Left cardiac atrium (tissue), 4 donors: ENCODE measurements around the gene KCTD1. TPM values are rescaled to one million over a fixed set of nuclear protein-coding genes. Genes with fewer than 3 reads are reported as not detected.

Experiments
- ATAC-seq, 2 donors: fragments of 200-7000 bp; cut with Tn5 transposase; one replicate each; pipeline ENCODE4 v1.9.1; 2020; ENCODE audit warnings: mild to moderate bottlenecking in 2 of 2, moderate library complexity in 2 of 2
- DNase-seq: peaks from one replicate; pipeline ENCODE4 v3.0.0-alpha.2; 2020
- intact Hi-C, 2 donors: fragments of 100-400 bp; cut with DNase I; formaldehyde crosslinking; loops; one replicate each; pipeline versions ENCODE4 v1.14.1 to v1.15.1; 2022 to 2023
- total RNA-seq, 2 donors: library from RNA; stranded (reverse); fragmentation: NEBNext Ultra II Directional; extraction: Animal tissue kit (Norgen Biotek cat#: 25700); gene quantifications; one replicate each; pipeline ENCODE4 v1.2.1, GENCODE V29; 2021
- donor health status: DM: no; HTN: yes; CAD: no.
- donor health status: DM: no; HTN: yes; CAD: no; lungs with severe emphysema.
- donor health status: DM: yes; HTN: yes; CAD: no.
- donor health status: Dilated cardiomyopathy.

Gene KCTD1
- total RNA-seq, 2 donors from 2014 or later, result 35.6 to 42.2 TPM

DNA sequence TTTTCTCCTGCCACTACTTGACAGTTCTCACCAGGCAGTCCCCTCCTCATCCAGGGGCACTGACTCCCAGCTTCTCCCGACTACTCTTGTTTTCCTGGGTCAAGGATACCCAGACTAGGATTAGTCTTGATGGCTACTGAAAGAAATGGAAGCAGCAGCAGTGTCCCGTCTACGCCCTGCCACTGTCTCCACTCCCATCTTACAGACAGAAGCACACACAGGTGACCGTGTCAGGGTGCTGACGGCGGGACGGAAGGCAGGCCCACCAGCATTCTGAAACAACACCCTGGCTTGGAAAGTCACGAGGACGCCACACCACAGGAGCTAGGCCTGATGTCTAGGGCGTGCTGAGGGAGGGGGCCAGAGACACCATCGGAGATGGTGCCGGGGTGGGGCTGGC lies 82.9 kb downstream of the KCTD1 start:
- ATAC-seq (no peak), DNase-seq (no peak)
- intact Hi-C loops, result no loop called here

DNA sequence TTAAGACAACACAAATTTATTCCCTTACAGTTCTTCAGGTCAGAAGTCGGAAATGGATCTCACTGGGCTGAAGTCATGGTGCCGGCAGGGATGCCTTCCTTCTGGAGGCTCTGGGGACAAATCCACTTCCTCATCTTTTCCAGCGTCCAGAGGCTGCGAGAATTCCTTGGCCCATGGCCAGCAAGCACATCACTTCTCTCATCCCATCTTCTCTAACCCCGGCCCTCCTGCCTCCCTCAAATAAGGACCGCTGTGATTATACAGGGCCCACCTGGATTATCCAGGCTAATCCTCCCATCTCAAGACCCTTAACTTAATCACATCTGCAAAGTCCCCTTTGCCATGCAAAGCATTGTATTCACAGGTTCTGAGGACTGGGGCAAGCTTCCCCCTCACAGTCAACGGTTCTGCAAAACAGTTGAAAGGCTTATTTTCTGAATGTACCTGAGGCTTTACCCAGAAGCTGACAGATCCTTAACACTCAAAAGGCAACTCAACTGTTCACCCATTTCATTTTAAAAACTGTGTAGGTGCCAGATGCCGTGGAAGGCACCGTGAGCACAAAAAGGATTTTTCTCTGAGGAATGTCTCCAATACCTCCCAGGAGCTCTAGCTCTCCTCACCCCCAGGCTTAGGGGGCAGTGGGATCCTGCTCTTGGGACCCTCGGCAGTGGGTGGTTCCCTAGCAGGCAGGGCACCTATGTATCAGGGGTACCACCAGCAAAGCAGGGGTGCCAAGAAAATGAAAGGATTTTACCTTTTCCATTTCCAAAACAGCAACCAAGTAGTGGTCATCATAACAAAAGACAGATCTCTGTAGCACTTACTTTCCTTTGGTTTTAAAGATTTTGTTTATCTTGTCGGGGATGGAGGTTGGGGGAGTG lies 84.0 kb downstream of the KCTD1 start:
- DNase-seq, result no peak
- intact Hi-C loops, result no loop called here
- ATAC-seq, result no peak

DNA sequence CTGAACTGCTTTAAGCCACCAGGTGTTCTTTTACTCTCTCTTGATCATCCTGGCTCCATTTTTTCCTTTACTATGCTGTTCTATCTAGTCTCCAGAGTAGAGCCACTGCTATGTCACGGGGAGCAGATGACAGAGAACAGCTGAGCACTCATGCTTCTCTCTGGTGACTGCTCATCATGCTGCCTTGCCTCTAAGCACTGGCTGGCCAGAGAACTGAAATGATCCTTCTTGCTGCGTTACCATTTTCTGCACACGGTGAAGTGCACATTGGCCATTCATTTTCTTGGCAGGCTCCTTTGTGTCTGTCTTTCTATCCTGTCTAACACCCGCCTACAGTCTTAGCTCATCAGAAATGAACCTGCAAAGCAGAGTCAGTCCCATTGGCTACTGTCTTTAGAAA lies 86.0 kb downstream of the KCTD1 start:
- no peak for DNase-seq

DNA sequence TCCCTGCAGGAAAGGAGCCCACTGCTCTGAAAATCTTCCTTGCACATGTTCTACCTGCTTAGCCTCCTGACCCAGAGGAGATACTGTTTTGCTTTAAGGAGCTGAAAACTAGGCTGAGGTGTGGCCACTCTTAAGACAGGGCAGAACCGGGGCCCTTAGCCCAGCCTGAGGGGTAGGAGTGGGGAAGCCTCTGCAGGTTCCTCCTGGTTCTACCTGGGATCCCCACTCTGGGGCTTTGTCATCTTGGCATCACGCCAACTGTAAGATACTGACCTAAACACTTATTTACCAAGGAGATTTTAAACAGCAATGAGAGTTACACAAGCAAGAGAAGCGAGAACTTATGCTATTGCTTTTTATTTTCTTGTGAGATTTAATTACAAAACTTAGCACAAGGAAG lies 86.9 kb downstream of the KCTD1 start:
- intact Hi-C loops, result no loop called here
- ATAC-seq (no peak), DNase-seq (no peak)

More for the DNA sequence above, 86.0 kb downstream of the KCTD1 start:
- peak in 1 of 2 donors; percentile 21 for ATAC-seq
- intact Hi-C loops, result no loop called here

DNA sequence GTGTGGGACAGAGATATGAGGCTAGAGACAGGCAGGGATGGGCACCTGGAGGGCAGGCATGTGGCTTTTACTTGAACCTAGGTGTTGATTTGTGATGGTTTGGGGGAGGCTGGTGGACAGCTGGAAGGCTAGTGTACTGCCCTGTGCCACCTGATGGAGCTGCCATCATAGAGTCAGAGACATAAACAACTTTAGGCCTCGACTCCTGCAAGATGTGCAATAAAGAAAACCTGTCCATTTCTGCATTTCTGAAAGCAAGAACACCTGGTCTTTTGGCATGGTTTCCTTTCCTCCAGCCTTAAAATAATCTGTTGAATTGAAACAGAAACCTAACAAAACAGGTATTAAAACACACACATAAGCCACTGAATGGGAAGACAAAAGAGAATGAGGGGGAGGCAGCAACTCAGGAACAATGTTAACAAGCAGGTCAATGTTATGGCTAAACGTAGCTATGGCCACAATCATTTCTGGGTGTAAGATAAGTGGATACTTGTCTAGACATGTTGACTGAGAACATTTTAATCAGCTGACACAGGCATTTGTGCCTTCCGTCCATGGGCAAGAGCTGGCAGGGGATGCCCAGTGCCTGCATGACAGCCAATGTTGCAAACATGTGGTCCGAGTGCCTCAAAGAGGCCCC lies 87.8 kb downstream of the KCTD1 start:
- intact Hi-C loops, result no loop called here
- ATAC-seq (peak; percentile 77 to 84), DNase-seq (peak; percentile 61)

DNA sequence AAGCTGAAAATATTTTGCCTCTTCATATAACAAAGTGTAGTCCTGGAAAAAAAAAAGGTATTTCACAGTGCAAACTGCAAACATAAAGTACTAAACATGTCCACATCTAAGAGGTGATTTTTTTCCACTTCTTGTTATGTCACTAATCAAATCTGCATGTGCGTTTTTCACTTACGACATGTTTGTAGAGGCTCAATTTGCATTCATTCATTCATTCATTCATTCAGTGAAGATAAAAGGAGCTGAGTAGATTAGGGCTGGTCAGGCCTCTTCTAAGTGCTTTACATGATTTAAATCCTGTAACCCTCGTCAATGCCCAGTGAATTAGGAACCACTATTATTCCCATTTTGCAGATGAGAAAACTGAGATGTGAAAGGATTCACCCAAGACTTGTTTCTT lies 88.5 kb downstream of the KCTD1 start:
- ATAC-seq (no peak), DNase-seq (no peak)
- intact Hi-C loops, result loop anchor here in 1 of 2 donors (5.0 kb wide), 1 partner anchor 87 kb away; the partner anchor contains the start of gene KCTD1

DNA sequence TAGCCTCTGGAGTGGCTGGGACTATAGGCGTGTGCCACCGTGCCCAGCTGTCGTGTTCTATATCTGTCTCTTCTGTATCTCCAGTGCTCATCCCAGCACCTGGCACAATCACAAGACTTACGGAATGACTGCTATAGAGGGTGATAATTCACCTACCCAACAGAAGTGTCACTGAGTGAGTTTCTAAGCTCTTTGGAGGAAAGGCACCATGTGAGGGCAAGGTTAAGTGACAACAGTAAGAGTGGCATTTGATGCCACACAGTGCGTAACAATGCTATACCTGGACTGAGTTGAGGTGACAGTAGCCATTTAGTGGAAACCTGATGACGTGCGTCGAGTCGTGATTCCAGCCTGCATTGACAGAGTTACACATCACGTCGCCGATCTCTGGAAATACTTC lies 89.0 kb downstream of the KCTD1 start:
- ATAC-seq (peak in 1 of 2 donors; percentile 59), DNase-seq (peak; percentile 39)
- intact Hi-C loops, result loop anchor here in 1 of 2 donors (5.0 kb wide), 1 partner anchor 88 kb away; the partner anchor contains the start of gene KCTD1

DNA sequence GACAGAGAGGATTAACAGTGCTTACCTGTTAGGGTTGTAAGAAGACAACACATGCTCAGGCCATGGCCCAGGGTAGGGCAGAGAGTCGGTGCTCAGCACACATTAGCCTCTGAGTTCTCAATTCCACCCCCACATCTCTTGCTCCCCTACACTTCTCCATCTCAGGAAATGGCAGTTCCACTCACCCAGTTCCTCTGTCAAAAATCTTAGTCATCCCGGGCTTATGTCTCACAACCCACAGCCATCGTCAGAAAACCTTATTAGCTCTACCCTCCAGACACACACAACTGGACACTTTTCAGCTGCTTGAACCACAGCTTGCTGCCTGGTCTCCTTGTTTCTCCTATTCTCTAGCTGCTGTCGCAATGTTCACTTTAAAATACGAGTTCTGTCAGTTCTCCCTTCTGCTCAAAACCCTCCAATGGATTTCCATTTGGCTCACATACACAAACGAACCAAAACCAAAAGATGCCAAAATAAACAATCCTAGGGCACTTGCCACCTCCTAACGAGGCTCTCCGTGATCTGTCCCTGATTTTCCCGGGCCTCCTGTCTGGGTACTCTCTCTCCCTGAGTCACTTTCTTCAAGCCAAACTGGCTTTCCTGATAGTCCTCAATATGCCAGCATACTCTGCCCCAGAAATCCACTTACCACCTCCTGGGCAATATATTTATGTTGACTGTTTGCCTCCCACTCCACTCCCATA lies 89.7 kb downstream of the KCTD1 start:
- intact Hi-C loops, result loop anchor here in 1 of 2 donors (5.0 kb wide), 1 partner anchor 89 kb away; the partner anchor contains the start of gene KCTD1
- DNase-seq (no peak), ATAC-seq (no peak)

DNA sequence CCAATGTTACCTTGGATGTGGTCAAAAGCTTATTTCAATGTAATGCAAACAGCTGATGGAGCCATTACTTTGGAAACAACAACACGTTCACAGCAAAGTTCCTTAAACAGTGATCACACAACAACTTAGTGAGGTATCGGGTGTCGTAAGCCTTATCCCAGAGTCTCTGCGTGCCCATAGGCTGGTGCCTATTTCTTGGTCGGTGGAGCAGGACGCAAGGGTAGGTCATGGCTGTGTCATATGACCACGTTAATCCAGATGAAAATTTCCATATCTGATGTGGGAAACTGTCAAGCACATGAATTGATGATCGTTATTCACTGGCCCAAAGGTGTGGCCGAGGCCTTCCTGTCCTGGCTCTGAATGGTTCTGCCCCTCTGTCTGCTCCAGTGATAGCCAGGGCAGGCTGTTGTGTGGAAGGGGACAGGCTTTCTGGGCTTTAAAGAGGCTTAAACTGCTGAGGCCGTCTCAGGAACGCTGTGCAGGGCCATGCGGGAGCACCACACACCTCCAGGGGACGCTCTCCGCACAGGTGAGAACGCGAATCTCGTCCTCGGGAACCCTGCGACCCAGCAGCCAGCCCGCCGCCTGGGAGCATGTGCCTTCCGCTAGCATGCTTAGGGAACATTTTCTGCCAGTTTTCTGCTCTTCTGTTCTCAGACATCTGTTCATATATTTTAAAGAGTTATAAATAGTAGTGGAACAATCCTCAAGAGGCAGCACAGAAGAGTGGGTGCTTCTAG lies 90.6 kb downstream of the KCTD1 start:
- no peak for DNase-seq
- intact Hi-C loops, result loop anchor here in 1 of 2 donors (5.0 kb wide), 1 partner anchor 90 kb away; the partner anchor contains the start of gene KCTD1
- no peak for ATAC-seq

DNA sequence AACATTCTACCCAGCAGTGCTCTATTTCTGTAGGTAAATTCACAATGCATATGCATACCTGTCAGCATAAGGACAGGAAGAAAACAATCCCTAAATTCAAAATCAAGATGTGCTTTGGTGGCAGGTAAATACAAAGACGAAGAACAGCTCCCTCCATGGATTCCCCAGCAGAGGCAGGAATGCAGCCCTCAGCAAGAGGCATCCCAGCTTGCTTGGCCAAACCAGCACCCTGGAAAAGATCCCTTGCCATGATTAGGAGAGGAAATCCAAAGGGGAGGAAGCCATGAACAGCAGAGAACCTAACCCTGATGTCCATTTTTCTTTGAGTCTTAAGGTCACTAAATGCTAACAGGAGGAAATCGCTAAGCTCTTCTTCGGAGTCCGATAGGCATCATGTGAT lies 91.2 kb downstream of the KCTD1 start:
- ATAC-seq (no peak), DNase-seq (no peak)
- intact Hi-C loops, result loop anchor here in 1 of 2 donors (5.0 kb wide), 1 partner anchor 90 kb away; the partner anchor contains the start of gene KCTD1

DNA sequence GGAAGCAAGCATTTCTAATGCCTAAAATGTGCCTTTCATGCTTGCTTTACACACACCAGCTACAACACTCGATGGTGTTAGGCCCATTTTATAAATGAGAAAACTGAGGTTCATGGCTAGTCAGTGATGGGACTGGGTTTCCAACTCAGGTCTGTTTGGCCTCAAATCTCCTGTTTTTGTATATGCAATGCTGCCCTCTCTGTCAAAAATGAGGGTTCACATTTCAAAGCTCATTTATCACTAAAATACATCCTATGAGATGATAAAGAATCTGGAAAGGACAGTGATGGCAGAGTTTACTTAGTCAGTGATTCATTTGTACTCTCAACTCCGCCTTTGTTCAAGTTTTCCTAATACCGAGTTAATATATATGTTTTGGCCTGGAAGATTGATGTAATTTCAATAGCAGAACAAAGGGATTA lies 92.3 kb downstream of the KCTD1 start:
- DNase-seq (no peak), ATAC-seq (no peak)
- intact Hi-C loops, result loop anchor here in 1 of 2 donors (5.0 kb wide), 1 partner anchor 91 kb away; the partner anchor contains the start of gene KCTD1

DNA sequence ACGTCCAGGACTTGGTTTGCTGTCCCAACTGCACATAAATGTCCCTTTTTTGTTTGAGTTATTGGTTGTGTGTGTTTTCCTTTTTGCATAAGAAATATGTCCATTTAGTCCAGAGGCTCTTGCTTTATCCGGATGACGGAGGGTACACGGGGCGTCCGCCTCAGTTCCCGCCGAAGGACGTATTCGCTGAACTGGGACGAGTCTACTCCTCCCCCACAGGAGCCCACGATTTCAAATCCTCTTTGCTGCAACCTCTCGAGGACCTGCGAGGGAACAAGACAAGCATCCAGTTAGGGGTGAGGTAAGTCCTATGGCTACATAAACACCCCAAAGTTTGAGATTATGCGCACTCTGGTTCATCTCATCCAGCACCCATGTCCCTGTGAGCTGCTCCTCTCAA lies 92.7 kb downstream of the KCTD1 start:
- DNase-seq (no peak), ATAC-seq (no peak)
- intact Hi-C loops, result loop anchor here in 1 of 2 donors (5.0 kb wide), 1 partner anchor 92 kb away; the partner anchor contains the start of gene KCTD1

DNA sequence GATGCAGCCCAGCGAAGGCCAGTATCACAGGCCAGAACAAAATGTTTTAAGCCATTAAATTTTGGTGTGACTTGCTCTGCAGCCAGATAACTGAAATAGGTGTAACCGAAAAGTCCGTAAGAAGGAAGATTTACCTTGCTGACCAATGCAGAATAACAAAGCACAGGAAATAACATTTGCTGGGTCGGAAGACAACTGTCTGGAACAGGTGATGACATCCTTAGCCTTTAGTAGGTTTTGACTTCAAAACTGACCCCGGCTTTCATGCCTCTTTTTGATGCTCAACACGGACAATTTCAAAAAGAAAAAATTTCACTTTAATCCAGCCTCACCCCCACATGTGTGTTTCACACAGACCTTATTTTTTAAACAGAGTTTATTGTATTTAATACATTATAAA lies 93.7 kb downstream of the KCTD1 start:
- intact Hi-C loops, result loop anchor here in 1 of 2 donors (5.0 kb wide), 1 partner anchor 93 kb away; the partner anchor contains the start of gene KCTD1
- DNase-seq (no peak), ATAC-seq (no peak)

DNA sequence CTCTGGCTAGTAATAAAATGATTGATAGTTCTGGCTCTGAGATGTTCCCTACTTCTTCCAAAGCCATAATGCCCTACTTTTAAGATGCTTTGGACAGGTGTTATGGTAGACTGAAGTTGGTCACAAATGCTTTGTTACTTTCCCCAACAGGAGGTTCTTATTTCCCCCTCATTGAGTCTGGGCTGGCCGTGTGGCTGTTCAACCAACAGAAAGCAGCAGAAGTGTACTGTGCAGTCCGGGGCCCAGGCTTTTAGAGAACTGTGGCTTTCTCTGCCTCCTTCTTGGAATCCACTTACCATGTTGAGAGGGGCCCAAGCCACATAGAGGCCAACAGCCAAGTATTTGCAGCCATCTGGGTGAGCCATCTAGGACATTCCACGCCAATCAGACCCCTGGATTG lies 94.2 kb downstream of the KCTD1 start:
- no peak for DNase-seq
- intact Hi-C loops, result no loop called here
- no peak for ATAC-seq

DNA sequence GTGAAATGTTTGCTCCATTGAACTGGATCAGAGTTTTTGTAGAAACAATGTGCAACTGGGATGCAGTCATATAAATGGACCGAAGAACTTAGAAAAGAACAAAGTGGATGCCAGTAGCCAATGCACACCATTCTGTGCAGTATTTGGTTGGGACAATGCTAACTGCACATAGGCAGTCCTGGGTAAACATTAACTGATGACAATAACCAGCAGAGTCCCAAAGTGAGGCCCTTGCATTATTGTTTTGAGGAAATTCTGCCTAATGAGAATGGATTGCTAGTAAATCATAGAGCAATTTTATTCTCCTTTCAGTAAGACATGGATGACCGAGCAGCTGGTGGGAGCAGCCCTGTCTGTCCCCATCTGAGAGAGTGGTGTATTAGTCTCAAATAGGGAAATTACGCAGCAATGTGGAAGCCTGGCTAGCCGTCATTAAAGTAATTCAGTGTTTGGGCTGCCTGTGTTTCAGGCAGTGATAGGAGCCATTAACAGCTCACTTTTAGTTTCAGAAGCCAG lies 94.9 kb downstream of the KCTD1 start:
- no peak for ATAC-seq
- DNase-seq, result no peak
- intact Hi-C loops, result no loop called here

DNA sequence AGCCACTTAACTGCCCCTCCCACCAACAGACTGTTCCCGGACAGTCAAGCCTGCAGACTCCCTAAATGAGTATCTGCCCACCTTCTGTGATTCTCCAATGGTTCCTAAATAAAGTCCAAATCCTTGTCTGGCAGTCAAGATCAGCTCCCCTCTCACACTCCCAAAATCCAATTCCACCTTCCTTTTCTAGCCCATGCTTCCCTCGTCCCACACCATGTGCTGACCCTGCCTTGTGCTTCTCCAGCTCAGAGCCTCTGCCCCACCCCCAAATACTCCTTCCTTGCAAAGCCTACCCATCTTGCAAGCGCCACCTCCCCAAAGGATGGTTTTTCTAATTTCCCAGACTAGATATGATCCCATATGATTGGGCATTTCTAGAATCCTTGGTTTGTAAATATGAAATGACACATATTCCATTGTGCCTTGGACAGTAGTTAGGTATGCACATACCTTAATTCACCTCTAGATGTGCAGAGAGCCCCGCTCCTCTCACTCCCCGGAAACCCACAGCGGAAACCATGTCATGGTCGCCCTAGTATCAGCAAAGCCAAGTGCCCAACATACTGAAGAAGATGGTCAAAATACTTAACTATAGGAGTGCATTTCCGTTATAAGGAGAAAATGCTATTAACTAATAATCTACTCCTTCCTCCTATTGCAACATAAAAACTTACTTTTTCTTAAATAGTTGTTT lies 97.2 kb downstream of the KCTD1 start:
- ATAC-seq (no peak), DNase-seq (no peak)
- intact Hi-C loops, result no loop called here

DNA sequence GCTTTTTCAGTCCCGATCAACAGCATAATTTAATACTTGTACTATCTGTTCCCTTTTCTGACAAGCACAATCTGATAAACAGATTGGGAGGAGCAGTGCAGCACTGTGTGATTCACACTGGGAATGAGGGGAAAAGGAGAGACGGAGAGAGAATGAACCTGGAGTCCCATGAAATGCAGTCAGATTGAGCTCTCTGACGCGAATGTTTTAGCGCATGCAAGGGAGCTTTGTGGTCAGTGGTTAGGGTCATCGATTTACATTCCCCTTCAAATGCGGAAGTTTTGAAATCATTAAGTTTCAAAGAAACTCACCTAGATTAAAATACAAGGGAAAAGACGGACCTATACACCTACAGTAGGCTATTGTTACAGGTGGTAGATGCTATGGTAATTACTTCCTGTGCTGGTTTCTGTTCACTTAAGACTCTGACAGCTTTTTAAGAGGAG lies 99.6 kb downstream of the KCTD1 start:
- ATAC-seq (no peak), DNase-seq (no peak)
- intact Hi-C loops, result no loop called here

DNA sequence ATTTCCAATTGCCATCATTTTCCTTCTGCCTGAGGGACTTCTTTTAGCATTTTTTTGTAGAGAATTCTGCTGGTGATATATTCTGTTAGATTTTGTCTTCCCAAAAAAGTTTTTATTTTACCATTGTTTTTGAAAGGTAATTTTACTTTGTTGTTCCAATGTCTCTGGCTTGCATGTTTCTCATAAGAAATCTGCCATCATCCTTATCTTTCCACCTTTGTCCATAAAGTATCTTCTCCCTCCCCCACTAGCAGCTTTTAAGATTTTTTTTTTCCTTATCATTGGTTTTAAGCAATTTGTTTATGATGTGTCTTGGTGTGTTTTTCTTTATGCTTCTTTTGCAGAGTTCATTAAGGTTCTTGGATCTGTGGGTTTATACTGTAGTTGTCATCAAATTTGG lies 104.5 kb downstream of the KCTD1 start:
- intact Hi-C loops, result no loop called here
- DNase-seq (no peak), ATAC-seq (no peak)
